Endothelial cell of umbilical vein (primary cell): ENCODE data around the gene LYSMD2. TPM values are rescaled to one million over a fixed set of nuclear protein-coding genes. Genes with fewer than 3 reads are reported as not detected.

Source experiments
- BruUV-seq: library from RNA; stranded (reverse); fragments of 400-500 nt; replicated peaks from 2 replicates; lab custom pipeline; 2021; lab: Mats Ljungman, UMichigan
- CTCF ChIA-PET: fragments of 300-600, 350-600 bp; sonication (Branson Sonifier 250); formaldehyde crosslinking; loops from one replicate; lab custom pipeline; 2021; ENCODE audit warnings: antibody characterized with exemption, inconsistent platforms; lab: Charles Lee
- POLR2A ChIA-PET: fragments of 300-600, 350-600 bp; sonication (Branson Sonifier 250); formaldehyde crosslinking; loops from one replicate; lab custom pipeline; 2021; ENCODE audit warnings: antibody characterized with exemption, inconsistent platforms; lab: Charles Lee
- DNase-seq: peaks from one replicate; pipeline ENCODE4 v3.0.0-alpha.2; 2011; ENCODE audit warnings: low read depth, low spot score
- FAIRE-seq: peaks from 2 replicates; lab custom pipeline; 2011; peaks lifted over from hg19 to GRCh38; lab: Jason Lieb, UNC
- H2AFZ ChIP-seq: 2 replicates; pipeline ENCODE4 v1.6.0; 2012; ENCODE audit warnings: low read depth, low read length, control low read depth, inconsistent platforms
- H3K27ac ChIP-seq: 2 replicates; pipeline ENCODE4 v1.5.1; 2011; ENCODE audit warnings: low read depth, mild to moderate bottlenecking, control low read depth, low read length, moderate library complexity; ENCODE audit not compliant: insufficient read depth
- H3K27me3 ChIP-seq, 2 experiments: 2 replicates each; pipeline versions ENCODE4 v1.6.0 to v1.6.1; 2011; ENCODE audit warnings: low read length in 2 of 2, mixed read lengths in 1 of 2; ENCODE audit not compliant: control insufficient read depth in 2 of 2, insufficient read depth in 2 of 2
- H3K36me3 ChIP-seq, 2 experiments: 2 replicates in 1 of 2; 3 replicates in 1 of 2; pipeline ENCODE4 v1.5.1; 2011; ENCODE audit warnings: low read length in 2 of 2, mild to moderate bottlenecking in 1 of 2, moderate library complexity in 1 of 2; ENCODE audit not compliant: control insufficient read depth in 2 of 2, insufficient read depth in 2 of 2; ENCODE audit errors: extremely low read depth in 1 of 2
- H3K4me1 ChIP-seq: 3 replicates; pipeline ENCODE4 v1.5.1; 2011; ENCODE audit warnings: mild to moderate bottlenecking, low read length; ENCODE audit not compliant: control insufficient read depth, insufficient read depth; ENCODE audit errors: extremely low read depth
- H3K4me2 ChIP-seq: 2 replicates; pipeline ENCODE4 v1.6.1; 2011; ENCODE audit warnings: low read length, control low read depth, mixed read lengths; ENCODE audit not compliant: insufficient read depth
- H3K4me3 ChIP-seq, 3 experiments: fragments of 200-600 bp in 1 of 3; sonication (generic), shearing (Covaris generic) in 1 of 3; replicated peaks in 1 of 3; 2 replicates each; pipeline ENCODE4 v1.5.1; 2011 to 2016; ENCODE audit warnings: control low read depth in 3 of 3, low read length in 3 of 3, mild to moderate bottlenecking in 2 of 3, inconsistent platforms in 1 of 3, low read depth in 1 of 3, moderate library complexity in 1 of 3; ENCODE audit not compliant: insufficient read depth in 1 of 3
- H3K79me2 ChIP-seq: 2 replicates; pipeline ENCODE4 v1.6.0; 2012; ENCODE audit warnings: low read length, inconsistent platforms; ENCODE audit not compliant: control insufficient read depth, insufficient read depth
- H3K9ac ChIP-seq: replicated peaks from 2 replicates; pipeline ENCODE3; 2011; ENCODE audit warnings: low read length, control low read depth; ENCODE audit not compliant: insufficient read depth; ENCODE audit errors: extremely low read depth
- H3K9me1 ChIP-seq: replicated peaks from 3 replicates; pipeline ENCODE4 v1.6.0; 2011; ENCODE audit warnings: mild to moderate bottlenecking, low read length; ENCODE audit not compliant: control insufficient read depth, insufficient read depth; ENCODE audit errors: extremely low read depth
- H3K9me3 ChIP-seq: replicated peaks from 2 replicates; pipeline ENCODE4 v1.5.1; 2012; ENCODE audit warnings: low read length, inconsistent platforms; ENCODE audit not compliant: control insufficient read depth, insufficient read depth
- H4K20me1 ChIP-seq: replicated peaks from 2 replicates; pipeline ENCODE3; 2011; ENCODE audit warnings: mild to moderate bottlenecking, low read length; ENCODE audit not compliant: control insufficient read depth, insufficient read depth; ENCODE audit errors: extremely low read depth
- CTCF ChIP-seq, 2 donors: IDR thresholded peaks; 1 replicate in 1 of 2; 2 replicates in 1 of 2; pipeline ENCODE4 v1.5.1; 2011; ENCODE audit warnings: low read length in 2 of 2, mild to moderate bottlenecking in 2 of 2, moderate library complexity in 2 of 2, control low read depth in 1 of 2, inconsistent platforms in 1 of 2, low read depth in 1 of 2; ENCODE audit not compliant: insufficient read depth in 1 of 2; ENCODE audit errors: extremely low read depth in 1 of 2
- EZH2 ChIP-seq: IDR thresholded peaks from 2 replicates; pipeline ENCODE4 v1.6.1; 2012; ENCODE audit warnings: borderline replicate concordance, low read depth, mild to moderate bottlenecking, moderate library complexity, low read length, inconsistent platforms; ENCODE audit not compliant: severe bottlenecking
- FOS ChIP-seq: IDR thresholded peaks from 2 replicates; pipeline ENCODE4 v1.6.1; 2011; ENCODE audit warnings: mild to moderate bottlenecking, low read length, moderate library complexity, borderline replicate concordance; ENCODE audit not compliant: insufficient read depth
- GATA2 ChIP-seq: IDR thresholded peaks from 2 replicates; pipeline ENCODE4 v1.7.0; 2011; ENCODE audit warnings: low read depth, mild to moderate bottlenecking, moderate library complexity, mixed read lengths, low read length; ENCODE audit not compliant: insufficient read length, insufficient read depth
- JUN ChIP-seq: IDR thresholded peaks from 2 replicates; pipeline ENCODE4 v1.6.1; 2011; ENCODE audit warnings: borderline replicate concordance, low read depth; ENCODE audit not compliant: insufficient read length, insufficient read depth
- MAX ChIP-seq: IDR thresholded peaks from 2 replicates; pipeline ENCODE4 v1.6.1; 2011; ENCODE audit not compliant: insufficient read depth, insufficient read length
- MYC ChIP-seq: IDR thresholded peaks from one replicate; pipeline ENCODE4 v1.6.1; 2011; ENCODE audit warnings: mild to moderate bottlenecking, low read depth, low read length
- POLR2A ChIP-seq: IDR thresholded peaks from 2 replicates; pipeline ENCODE4 v1.6.1; 2012; ENCODE audit warnings: low read depth, mild to moderate bottlenecking, control low read depth, low read length
- POLR2AphosphoS5 ChIP-seq: IDR thresholded peaks from 2 replicates; pipeline ENCODE4 v1.6.1; 2012; ENCODE audit warnings: low read depth, mild to moderate bottlenecking, control low read depth, low read length, moderate library complexity; ENCODE audit not compliant: insufficient read depth
- dilution Hi-C: fragments of 300-500 bp; cut with MboI; formaldehyde crosslinking; loops from one replicate; pipeline ENCODE4 v1.15.0; 2019; ENCODE audit warnings: low sequenced_read_pairs; ENCODE audit not compliant: extremely low pct_ligation_motif_present
- intact Hi-C: fragments of 100-400 bp; cut with micrococcal nuclease; formaldehyde crosslinking; loops from one replicate; pipeline ENCODE4 v1.10.0; 2022
- polyA plus RNA-seq, 4 experiments: library from polyadenylated mRNA; depleted of rRNA in 3 of 4; stranded (reverse) in 3 of 4; unstranded in 1 of 4; fragments of >200 nt; gene quantifications; 2 replicates each; pipeline versions ENCODE4 v1.2.1 to v1.2.3, GENCODE V29; 2011 to 2012; ENCODE audit warnings: missing spikeins in 1 of 4
- total RNA-seq: library from RNA; stranded (reverse); gene quantifications from 2 replicates; pipeline ENCODE4 v1.2.3, GENCODE V29; 2021

The LYSMD2 gene
- total and polyA plus RNA-seq, 2 donors (not counting 3 experiments of a cell fraction or from before 2014, with no cell fraction given) = 6.2 to 8.0 TPM

- no peak overlapping the region for H3K4me3 ChIP-seq
- no peaks in the 10 kb centered on the region for H3K36me3 ChIP-seq
- H3K79me2 ChIP-seq = no peaks in the 10 kb centered on the region
- BruUV-seq = no TSS peak
- DNase-seq = no peak
- no peaks in the 10 kb centered on the region for H3K9me3 ChIP-seq
- H4K20me1 ChIP-seq = no peaks in the 10 kb centered on the region
- H3K4me2 ChIP-seq = no peak overlapping the region
- POLR2A ChIA-PET = no interaction called here
- no peaks in the 10 kb centered on the region for H3K4me1 ChIP-seq
- no peak overlapping the region for H3K9ac ChIP-seq
- H3K9me1 ChIP-seq = no peaks in the 10 kb centered on the region
- CTCF ChIA-PET = interaction anchor here (1.0 kb wide), 1 partner anchor 16 kb away, joined by 3 read pairs; no protein-coding TSS in a partner anchor
- H2AFZ ChIP-seq = no peak overlapping the region
- TF ChIP-seq GATA2 (no peak), CTCF (IDR thresholded peaks at IDR 0.05; ENCODE audit: extremely low read depth in 1 of 2, insufficient read depth in 1 of 2, low read depth in 1 of 2, low read length in 2 of 2) (no peak), EZH2 (no peak), POLR2A (no peak), POLR2AphosphoS5 (no peak), MAX (no peak), MYC (no peak), JUN (no peak), FOS (no peak)
- dilution Hi-C loops = no loop called here
- no peak for FAIRE-seq
- H3K27ac ChIP-seq = no peak overlapping the region
- intact Hi-C loops = no loop called here
- peaks cover 9 to 39% of the 10 kb centered on the region in 2 experiments for H3K27me3 ChIP-seq
Observed at GRCh38 chr15:51687565-51687964, 49.9 kb downstream of the LYSMD2 start.
